ENCODE measurements around the gene ESR1.

The ESR1 gene

GRCh38 chr6:151807513-151808370 is at the start of gene ESR1:
Gene ESR1, plus strand, starts transcription at chr6:151807682. Its CDS starts 231 bp downstream, at chr6:151807913.
- peaks cover 7% of the 10 kb centered on the region for H3K4me1 ChIP-seq (ENCODE audit: control insufficient read depth, insufficient read depth, low read length)
- H3K36me3 ChIP-seq (ENCODE audit: control insufficient read depth, insufficient read depth, low read length): no peaks in the 10 kb centered on the region
- H3K27me3 ChIP-seq (ENCODE audit: control insufficient read depth, insufficient read depth, low read length): peaks cover 39% of the 10 kb centered on the region
- no peaks in the 10 kb centered on the region for H3K9me3 ChIP-seq (ENCODE audit: control insufficient read depth, low read length)
- no peak within 1 kb of the TSS for H3K4me3 ChIP-seq (ENCODE audit: low read length)
- H3K9ac ChIP-seq (ENCODE audit: low read length): no peak within 1 kb of the TSS

- H3K4me3 ChIP-seq (ENCODE audit: low read length): no peak overlapping the region
- H3K36me3 ChIP-seq (ENCODE audit: control insufficient read depth, insufficient read depth, low read length): no peaks in the 10 kb centered on the region
- H3K9me3 ChIP-seq (ENCODE audit: control insufficient read depth, low read length): no peaks in the 10 kb centered on the region
- no peak overlapping the region for H3K9ac ChIP-seq (ENCODE audit: low read length)
- no peaks in the 10 kb centered on the region for H3K27me3 ChIP-seq (ENCODE audit: control insufficient read depth, insufficient read depth, low read length)
- H3K4me1 ChIP-seq (ENCODE audit: control insufficient read depth, insufficient read depth, low read length): no peaks in the 10 kb centered on the region
Observed at GRCh38 chr6:151760486-151760885, 47.0 kb upstream of the ESR1 start.

DNA sequence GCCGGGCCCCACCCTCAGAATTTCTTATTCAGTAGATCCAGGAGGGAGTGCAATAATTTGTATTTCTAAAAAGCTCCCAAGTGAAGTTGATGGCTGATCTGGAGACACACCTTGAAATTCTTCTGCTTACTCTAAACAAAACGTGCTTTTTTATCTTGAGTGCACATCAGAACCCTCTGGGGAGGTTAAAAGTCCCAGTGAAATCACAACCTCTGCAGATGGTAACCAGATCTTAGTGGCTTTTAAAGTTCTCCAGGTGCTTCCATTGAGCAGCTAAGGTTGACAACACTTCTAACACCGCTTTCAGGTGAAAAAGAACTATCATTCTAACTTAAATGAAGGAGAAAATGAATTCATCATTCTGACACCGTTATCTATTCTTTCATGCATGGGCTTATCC is 45.6 kb upstream of the ESR1 start:
- Histone ChIP-seq H3K9ac (ENCODE audit: low read length) (no peak overlapping the region), H3K9me3 (ENCODE audit: control insufficient read depth, low read length) (no peaks in the 10 kb centered on the region), H3K27me3 (ENCODE audit: control insufficient read depth, insufficient read depth, low read length) (no peaks in the 10 kb centered on the region), H3K36me3 (ENCODE audit: control insufficient read depth, insufficient read depth, low read length) (no peaks in the 10 kb centered on the region), H3K4me3 (ENCODE audit: low read length) (no peak overlapping the region), H3K4me1 (ENCODE audit: control insufficient read depth, insufficient read depth, low read length) (no peaks in the 10 kb centered on the region)

DNA sequence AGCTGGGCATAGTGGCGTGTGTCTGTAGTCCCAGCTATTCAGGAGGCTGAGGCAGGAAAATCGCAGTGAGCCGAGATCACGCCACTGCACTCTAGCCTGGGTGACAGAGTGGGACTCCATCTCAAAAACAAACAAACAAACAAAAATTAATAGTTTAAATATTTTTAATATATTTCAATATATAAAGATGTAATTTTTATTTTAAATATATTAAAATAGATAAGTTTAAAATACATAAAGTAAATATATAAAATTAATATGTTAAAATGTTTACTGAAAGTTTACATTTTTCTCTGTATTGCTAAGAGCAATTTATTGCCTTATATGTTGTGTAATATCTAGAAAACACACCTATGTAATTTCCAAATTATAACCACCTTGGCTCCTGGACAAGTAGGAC is 44.7 kb upstream of the ESR1 start:
- no peak overlapping the region for H3K9ac ChIP-seq (ENCODE audit: low read length)
- H3K4me1 ChIP-seq (ENCODE audit: control insufficient read depth, insufficient read depth, low read length): no peaks in the 10 kb centered on the region
- no peak overlapping the region for H3K4me3 ChIP-seq (ENCODE audit: low read length)
- H3K9me3 ChIP-seq (ENCODE audit: control insufficient read depth, low read length): no peaks in the 10 kb centered on the region
- H3K36me3 ChIP-seq (ENCODE audit: control insufficient read depth, insufficient read depth, low read length): no peaks in the 10 kb centered on the region
- H3K27me3 ChIP-seq (ENCODE audit: control insufficient read depth, insufficient read depth, low read length): no peaks in the 10 kb centered on the region

- no peaks in the 10 kb centered on the region for H3K4me1 ChIP-seq (ENCODE audit: control insufficient read depth, insufficient read depth, low read length)
- peak overlapping the region; percentile 57 for H3K9ac ChIP-seq (ENCODE audit: low read length)
- no peaks in the 10 kb centered on the region for H3K9me3 ChIP-seq (ENCODE audit: control insufficient read depth, low read length)
- H3K27me3 ChIP-seq (ENCODE audit: control insufficient read depth, insufficient read depth, low read length): no peaks in the 10 kb centered on the region
- H3K4me3 ChIP-seq (ENCODE audit: low read length): peak overlapping the region; percentile 22
- no peaks in the 10 kb centered on the region for H3K36me3 ChIP-seq (ENCODE audit: control insufficient read depth, insufficient read depth, low read length)
Observed at GRCh38 chr6:151763303-151763702, 44.2 kb upstream of the ESR1 start.

DNA sequence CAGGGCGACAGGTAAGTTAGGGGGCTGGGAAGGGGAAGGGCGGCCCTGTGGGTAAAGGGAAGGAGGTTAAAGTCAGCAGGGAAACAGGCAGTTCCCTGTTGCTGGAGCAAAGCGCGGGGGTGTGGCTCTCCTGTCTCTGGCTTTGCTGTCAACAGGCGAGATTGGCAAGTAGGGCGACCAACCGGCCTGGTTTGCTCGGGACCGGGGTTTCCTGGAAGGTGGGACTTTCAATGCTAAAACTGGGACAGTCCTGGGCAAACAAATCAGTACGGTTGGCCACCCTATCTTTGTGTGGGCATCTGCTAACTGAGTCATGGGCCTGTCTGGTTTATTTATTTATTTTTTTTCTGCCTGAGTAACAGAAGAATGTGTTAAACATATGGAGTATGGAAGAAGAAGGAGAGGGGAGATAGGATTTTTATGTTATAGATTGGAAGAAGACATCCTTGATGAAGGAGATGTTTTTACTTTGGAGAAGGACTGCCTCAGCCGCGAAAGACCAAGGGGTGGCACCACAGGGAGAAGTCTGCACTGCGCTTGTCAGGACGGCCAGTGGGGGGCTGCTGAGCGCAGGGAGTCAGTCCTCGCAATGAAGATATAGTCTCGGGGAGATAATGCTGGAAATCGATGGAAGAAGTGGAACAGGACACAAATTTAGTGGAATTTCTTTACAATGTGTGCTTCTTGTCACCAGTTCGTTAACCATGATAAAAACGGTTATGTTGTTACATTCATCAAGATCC is 43.4 kb upstream of the ESR1 start:
- H3K9me3 ChIP-seq (ENCODE audit: control insufficient read depth, low read length): no peaks in the 10 kb centered on the region
- H3K36me3 ChIP-seq (ENCODE audit: control insufficient read depth, insufficient read depth, low read length): no peaks in the 10 kb centered on the region
- H3K27me3 ChIP-seq (ENCODE audit: control insufficient read depth, insufficient read depth, low read length): no peaks in the 10 kb centered on the region
- H3K9ac ChIP-seq (ENCODE audit: low read length): peak overlapping the region; percentile 57
- peak overlapping the region; percentile 22 for H3K4me3 ChIP-seq (ENCODE audit: low read length)
- no peaks in the 10 kb centered on the region for H3K4me1 ChIP-seq (ENCODE audit: control insufficient read depth, insufficient read depth, low read length)

DNA sequence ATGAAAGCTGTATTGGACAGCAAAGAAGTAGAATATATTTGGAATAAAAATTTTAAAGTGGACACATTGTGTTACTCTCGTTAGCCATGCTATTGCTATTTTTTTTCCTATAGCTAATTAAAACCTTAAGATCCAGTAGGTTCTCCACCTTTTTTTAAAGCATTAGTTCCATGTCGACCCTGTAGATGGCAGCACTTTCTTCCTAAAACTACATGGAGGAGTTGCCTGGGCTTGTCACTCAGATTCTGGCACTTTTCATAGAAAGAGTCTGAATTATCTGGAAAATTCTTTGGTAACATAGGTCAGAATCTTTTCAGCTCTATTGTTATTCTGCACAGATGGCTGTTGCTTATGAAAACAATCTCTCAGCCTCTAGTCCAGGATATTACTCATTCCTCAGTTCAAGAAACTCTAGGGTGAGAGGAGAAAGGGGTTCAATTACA is 42.0 kb upstream of the ESR1 start:
- Histone ChIP-seq H3K36me3 (ENCODE audit: control insufficient read depth, insufficient read depth, low read length) (no peaks in the 10 kb centered on the region), H3K9ac (ENCODE audit: low read length) (no peak overlapping the region), H3K4me1 (ENCODE audit: control insufficient read depth, insufficient read depth, low read length) (no peaks in the 10 kb centered on the region), H3K9me3 (ENCODE audit: control insufficient read depth, low read length) (no peaks in the 10 kb centered on the region), H3K27me3 (ENCODE audit: control insufficient read depth, insufficient read depth, low read length) (no peaks in the 10 kb centered on the region), H3K4me3 (ENCODE audit: low read length) (no peak overlapping the region)

- no peak overlapping the region for H3K4me3 ChIP-seq (ENCODE audit: low read length)
Observed at GRCh38 chr6:151772446-151772845, 35.0 kb upstream of the ESR1 start.

DNA sequence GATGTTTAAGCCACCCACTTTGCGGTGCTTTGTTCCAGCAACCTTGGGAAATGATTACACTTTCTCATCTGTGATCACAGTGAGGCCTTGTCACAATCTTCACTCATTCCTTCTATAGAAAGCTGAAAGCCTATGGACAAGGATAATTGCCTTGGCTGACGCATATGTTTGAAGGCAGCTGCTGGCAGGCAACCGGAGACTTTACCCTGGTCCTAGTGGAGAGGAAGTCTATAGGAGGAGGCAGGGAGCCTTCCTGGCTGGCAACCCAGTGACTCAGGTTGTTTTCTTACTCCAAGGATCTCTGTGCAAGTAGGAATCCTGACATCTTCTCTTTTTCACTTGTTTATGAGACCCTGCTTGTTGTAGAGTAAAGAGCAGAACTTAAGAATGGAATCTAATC is 34.1 kb upstream of the ESR1 start:
- H3K9ac ChIP-seq (ENCODE audit: low read length): no peak overlapping the region
- H3K4me1 ChIP-seq (ENCODE audit: control insufficient read depth, insufficient read depth, low read length): no peaks in the 10 kb centered on the region
- H3K27me3 ChIP-seq (ENCODE audit: control insufficient read depth, insufficient read depth, low read length): no peaks in the 10 kb centered on the region
- H3K36me3 ChIP-seq (ENCODE audit: control insufficient read depth, insufficient read depth, low read length): no peaks in the 10 kb centered on the region
- H3K4me3 ChIP-seq (ENCODE audit: low read length): no peak overlapping the region
- H3K9me3 ChIP-seq (ENCODE audit: control insufficient read depth, low read length): no peaks in the 10 kb centered on the region

More at GRCh38 chr6:151772446-151772845, 35.0 kb upstream of the ESR1 start:
- no peaks in the 10 kb centered on the region for H3K4me1 ChIP-seq (ENCODE audit: control insufficient read depth, insufficient read depth, low read length)
- H3K27me3 ChIP-seq (ENCODE audit: control insufficient read depth, insufficient read depth, low read length): no peaks in the 10 kb centered on the region
- no peak overlapping the region for H3K9ac ChIP-seq (ENCODE audit: low read length)
- H3K9me3 ChIP-seq (ENCODE audit: control insufficient read depth, low read length): no peaks in the 10 kb centered on the region
- H3K36me3 ChIP-seq (ENCODE audit: control insufficient read depth, insufficient read depth, low read length): no peaks in the 10 kb centered on the region

GRCh38 chr6:151782560-151782959 is 24.9 kb upstream of the ESR1 start:
- Histone ChIP-seq H3K9me3 (ENCODE audit: control insufficient read depth, low read length) (no peaks in the 10 kb centered on the region), H3K4me3 (ENCODE audit: low read length) (no peak overlapping the region), H3K4me1 (ENCODE audit: control insufficient read depth, insufficient read depth, low read length) (no peaks in the 10 kb centered on the region), H3K27me3 (ENCODE audit: control insufficient read depth, insufficient read depth, low read length) (no peaks in the 10 kb centered on the region), H3K36me3 (ENCODE audit: control insufficient read depth, insufficient read depth, low read length) (no peaks in the 10 kb centered on the region), H3K9ac (ENCODE audit: low read length) (no peak overlapping the region)

DNA sequence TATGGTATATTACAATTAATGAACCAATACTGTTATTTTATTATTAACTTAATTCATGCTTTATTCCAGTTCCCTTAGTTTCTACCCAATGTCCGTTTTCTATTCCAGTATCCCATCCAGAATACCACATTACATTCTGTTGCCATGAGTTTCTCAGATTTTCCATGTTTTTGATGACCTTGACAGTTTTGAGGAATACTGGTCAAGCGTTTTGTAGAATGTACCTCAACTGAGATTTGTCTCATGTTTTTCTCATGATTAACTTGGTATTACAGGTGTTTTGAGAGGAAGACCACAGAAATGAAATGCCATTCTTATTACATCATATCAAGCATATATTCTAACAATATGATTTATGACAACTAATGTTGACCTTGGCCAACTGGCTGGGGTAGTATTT is 23.8 kb upstream of the ESR1 start:
- H3K9ac ChIP-seq (ENCODE audit: low read length): no peak overlapping the region
- H3K4me3 ChIP-seq (ENCODE audit: low read length): no peak overlapping the region
- no peaks in the 10 kb centered on the region for H3K9me3 ChIP-seq (ENCODE audit: control insufficient read depth, low read length)
- H3K4me1 ChIP-seq (ENCODE audit: control insufficient read depth, insufficient read depth, low read length): no peaks in the 10 kb centered on the region
- H3K36me3 ChIP-seq (ENCODE audit: control insufficient read depth, insufficient read depth, low read length): no peaks in the 10 kb centered on the region
- no peaks in the 10 kb centered on the region for H3K27me3 ChIP-seq (ENCODE audit: control insufficient read depth, insufficient read depth, low read length)

GRCh38 chr6:151784441-151785214 is 22.9 kb upstream of the ESR1 start:
- Histone ChIP-seq H3K4me1 (ENCODE audit: control insufficient read depth, insufficient read depth, low read length) (no peaks in the 10 kb centered on the region), H3K36me3 (ENCODE audit: control insufficient read depth, insufficient read depth, low read length) (no peaks in the 10 kb centered on the region), H3K4me3 (ENCODE audit: low read length) (no peak overlapping the region), H3K9ac (ENCODE audit: low read length) (no peak overlapping the region), H3K9me3 (ENCODE audit: control insufficient read depth, low read length) (no peaks in the 10 kb centered on the region), H3K27me3 (ENCODE audit: control insufficient read depth, insufficient read depth, low read length) (no peaks in the 10 kb centered on the region)

All from mucosa of stomach (tissue), 1 donor.